Measurements from ENCODE around the gene CASQ2. TPM values are rescaled to one million over a fixed set of nuclear protein-coding genes. Genes with fewer than 3 reads are reported as not detected.

CASQ2 gene
- polyA plus RNA-seq, 1 experiment = not detected

DNA sequence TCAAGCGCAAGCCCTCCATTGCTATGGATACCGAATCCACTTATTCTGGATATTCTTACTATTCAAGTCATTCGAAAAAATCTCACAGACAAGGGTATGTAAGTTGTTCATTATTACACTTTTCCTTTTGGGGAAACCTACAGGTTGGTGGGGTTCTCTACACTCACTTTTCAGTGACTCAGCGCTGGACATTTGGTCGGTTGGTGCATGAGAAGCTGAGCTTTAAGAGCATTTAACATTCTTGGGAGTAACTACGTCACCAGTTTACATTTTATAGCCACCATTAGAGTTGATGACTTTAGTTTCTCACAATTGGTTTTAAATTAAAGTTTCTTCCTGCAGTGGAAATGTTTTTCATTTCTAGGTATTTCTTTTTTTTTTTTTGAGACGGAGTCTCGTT lies 117.1 kb downstream of the CASQ2 start:
- POLR2A ChIA-PET = no interaction called here
- TF ChIP-seq, protein P1, sequence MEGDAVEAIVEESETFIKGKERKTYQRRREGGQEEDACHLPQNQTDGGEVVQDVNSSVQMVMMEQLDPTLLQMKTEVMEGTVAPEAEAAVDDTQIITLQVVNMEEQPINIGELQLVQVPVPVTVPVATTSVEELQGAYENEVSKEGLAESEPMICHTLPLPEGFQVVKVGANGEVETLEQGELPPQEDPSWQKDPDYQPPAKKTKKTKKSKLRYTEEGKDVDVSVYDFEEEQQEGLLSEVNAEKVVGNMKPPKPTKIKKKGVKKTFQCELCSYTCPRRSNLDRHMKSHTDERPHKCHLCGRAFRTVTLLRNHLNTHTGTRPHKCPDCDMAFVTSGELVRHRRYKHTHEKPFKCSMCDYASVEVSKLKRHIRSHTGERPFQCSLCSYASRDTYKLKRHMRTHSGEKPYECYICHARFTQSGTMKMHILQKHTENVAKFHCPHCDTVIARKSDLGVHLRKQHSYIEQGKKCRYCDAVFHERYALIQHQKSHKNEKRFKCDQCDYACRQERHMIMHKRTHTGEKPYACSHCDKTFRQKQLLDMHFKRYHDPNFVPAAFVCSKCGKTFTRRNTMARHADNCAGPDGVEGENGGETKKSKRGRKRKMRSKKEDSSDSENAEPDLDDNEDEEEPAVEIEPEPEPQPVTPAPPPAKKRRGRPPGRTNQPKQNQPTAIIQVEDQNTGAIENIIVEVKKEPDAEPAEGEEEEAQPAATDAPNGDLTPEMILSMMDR (IDR thresholded peaks at IDR 0.05; ENCODE audit: low read depth, low read length) = no peak
- Histone ChIP-seq H3K27me3 (ENCODE audit: control insufficient read depth, insufficient read depth, low read length) (no peaks in the 10 kb centered on the region), H3K9me3 (ENCODE audit: control insufficient read depth, insufficient read depth, low read length) (no peaks in the 10 kb centered on the region), H3K27ac (ENCODE audit: low read depth, low read length) (no peak overlapping the region), H3K4me3 (ENCODE audit: low read depth, low read length) (no peak overlapping the region)
- CTCF ChIA-PET = no interaction called here
- DNase-seq (ENCODE audit: low read depth, low spot score) = no peak

GRCh38 chr1:115650961-115651360 lies 117.6 kb downstream of the CASQ2 start:
- Histone ChIP-seq H3K9me3 (ENCODE audit: control insufficient read depth, insufficient read depth, low read length) (no peaks in the 10 kb centered on the region), H3K27me3 (ENCODE audit: control insufficient read depth, insufficient read depth, low read length) (no peaks in the 10 kb centered on the region), H3K27ac (ENCODE audit: low read depth, low read length) (no peak overlapping the region), H3K4me3 (ENCODE audit: low read depth, low read length) (no peak overlapping the region)
- ChIA-PET CTCF (no interaction called here), POLR2A (no interaction called here)
- TF ChIP-seq, protein P1 (IDR thresholded peaks at IDR 0.05; ENCODE audit: low read depth, low read length) = no peak
- DNase-seq (ENCODE audit: low read depth, low spot score) = no peak

Other genes with a start within 250 kb of the CASQ2 start
- gene VANGL1, start 126.7 kb downstream of the CASQ2 start, polyA plus RNA-seq (2011; rRNA removed) = 7.8 and 8.2 TPM in 2 replicates
- not detected in 2 replicates for gene NHLH2, start 72.4 kb upstream of the CASQ2 start, polyA plus RNA-seq (2011; rRNA removed)
- gene SLC22A15, start 207.8 kb upstream of the CASQ2 start, polyA plus RNA-seq (2011; rRNA removed) = not detected in 2 replicates

Data from AG04450 (cell line).